CD4-positive, alpha-beta T cell (primary cell): ENCODE results near the gene DNMT3A. TPM values are rescaled to one million over a fixed set of nuclear protein-coding genes. Genes with fewer than 3 reads are reported as not detected.

Experiments
- ATAC-seq: fragments of 200-7000 bp; cut with Tn5 transposase; one replicate; pipeline ENCODE4 v1.10.0; 2022; ENCODE audit warnings: mild to moderate bottlenecking; ENCODE audit not compliant: poor library complexity
- CTCF ChIA-PET: fragments of 350-600 bp; sonication (Branson Sonifier 250); formaldehyde crosslinking; loops from one replicate; lab custom pipeline; 2021; ENCODE audit warnings: antibody characterized with exemption, inconsistent platforms; lab: Charles Lee
- POLR2A ChIA-PET: fragments of 350-600 bp; sonication (Branson Sonifier 250); formaldehyde crosslinking; loops from one replicate; lab custom pipeline; 2021; ENCODE audit warnings: antibody characterized with exemption, inconsistent platforms; lab: Charles Lee
- DNase-seq, 14 experiments: peaks; one replicate each; pipeline ENCODE4 v3.0.0-alpha.2; 2013 to 2020; ENCODE audit warnings: mixed read lengths in 2 of 14
- H3K27ac ChIP-seq, 2 donors: one replicate each; pipeline versions ENCODE4 v1.5.1 to v1.7.0; 2013; ENCODE audit warnings: low read length in 2 of 2, low read depth in 1 of 2, mild to moderate bottlenecking in 1 of 2
- H3K27me3 ChIP-seq, 2 experiments: 1 replicate in 1 of 2; 2 replicates in 1 of 2; pipeline versions ENCODE4 v1.6.1 to v1.7.0; 2013; ENCODE audit warnings: low read length in 2 of 2, control low read depth in 1 of 2, mild to moderate bottlenecking in 1 of 2, moderate library complexity in 1 of 2; ENCODE audit not compliant: insufficient read depth in 2 of 2, control insufficient read depth in 1 of 2
- H3K36me3 ChIP-seq: one replicate; pipeline ENCODE4 v1.6.1; 2013; ENCODE audit warnings: low read length, control low read depth; ENCODE audit not compliant: insufficient read depth
- H3K4me1 ChIP-seq: one replicate; pipeline ENCODE4 v1.6.1; 2013; ENCODE audit warnings: low read length, control low read depth; ENCODE audit not compliant: insufficient read depth
- H3K4me3 ChIP-seq: one replicate; pipeline ENCODE4 v1.5.1; 2013; ENCODE audit warnings: mild to moderate bottlenecking, low read length, moderate library complexity
- H3K9me3 ChIP-seq, 2 experiments: 1 replicate in 1 of 2; 2 replicates in 1 of 2; pipeline versions ENCODE4 v1.6.1 to v1.7.0; 2013; ENCODE audit warnings: low read length in 2 of 2, mild to moderate bottlenecking in 2 of 2, control low read depth in 1 of 2, moderate library complexity in 1 of 2; ENCODE audit not compliant: control insufficient read depth in 1 of 2, insufficient read depth in 1 of 2
- H3K27ac Mint-ChIP-seq: one replicate; pipeline ENCODE4 v1.8.0; 2020; ENCODE audit warnings: mixed read lengths
- H3K27me3 Mint-ChIP-seq: one replicate; pipeline ENCODE4 v1.8.0; 2021; ENCODE audit warnings: mixed read lengths
- H3K36me3 Mint-ChIP-seq: one replicate; pipeline ENCODE4 v1.8.0; 2021; ENCODE audit warnings: low read depth, mixed read lengths
- H3K4me1 Mint-ChIP-seq: one replicate; pipeline ENCODE4 v1.8.0; 2021; ENCODE audit warnings: low read depth, mixed read lengths
- H3K4me3 Mint-ChIP-seq: one replicate; pipeline ENCODE4 v1.8.0; 2020; ENCODE audit warnings: mild to moderate bottlenecking, mixed read lengths
- H3K9me3 Mint-ChIP-seq: one replicate; pipeline ENCODE4 v1.8.0; 2020; ENCODE audit warnings: mixed read lengths
- CTCF ChIP-seq: fragments of 200-600 bp; IDR thresholded peaks from one replicate; pipeline ENCODE4 v1.8.0; 2022; ENCODE audit warnings: antibody characterized with exemption, mild to moderate bottlenecking
- intact Hi-C, 2 experiments: fragments of 100-400 bp; cut with DNase I in 1 of 2; cut with micrococcal nuclease in 1 of 2; formaldehyde crosslinking; loops; one replicate each; pipeline versions ENCODE4 v1.15.1 to v1.9.0; 2023 to 2025; cut with DNase I, micrococcal nuclease
- total RNA-seq, 174 experiments: library from RNA in 2 of 174; stranded (reverse) in 2 of 174; gene quantifications; one replicate each; pipeline ENCODE4 v1.2.3 and lab custom pipeline; 2021 to 2026

The DNMT3A gene
- total RNA-seq, 2 experiments from 2014 or later, result 57.1 to 62.1 TPM

DNA sequence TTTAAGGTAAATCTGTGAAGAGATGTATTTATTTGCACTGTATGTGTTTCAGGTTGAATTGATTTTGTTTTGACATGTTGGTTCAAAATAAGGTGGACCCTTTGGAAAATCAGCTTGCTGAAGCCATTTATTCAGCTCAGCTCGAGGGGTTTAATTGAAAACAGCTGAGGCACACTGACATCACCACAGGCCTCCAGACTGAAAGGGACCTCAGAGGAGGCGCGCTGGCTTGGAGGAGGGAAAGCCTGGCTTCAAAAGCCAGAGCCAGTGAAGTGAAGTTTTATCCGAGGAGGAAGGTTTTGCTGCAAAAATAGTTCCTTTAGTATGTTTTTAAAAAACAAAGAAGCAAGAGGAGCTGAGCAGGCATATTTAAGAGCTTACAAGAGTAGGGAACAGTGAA lies 26.9 kb upstream of the DNMT3A start:
- Mint-ChIP-seq H3K4me3 (no peak overlapping the region), H3K36me3 (no peaks in the 10 kb centered on the region), H3K27me3 (no peaks in the 10 kb centered on the region), H3K4me1 (peaks cover 12% of the 10 kb centered on the region), H3K27ac (no peak overlapping the region), H3K9me3 (no peaks in the 10 kb centered on the region)
- H3K27me3 ChIP-seq, result no peaks in the 10 kb centered on the region
- intact Hi-C loops, result loop anchor here (10.0 kb wide), 1 partner anchor 394 kb away; the partner anchor contains the start of gene DNAJC27 (in 2 of the 2)
- H3K4me3 ChIP-seq, result no peak overlapping the region
- no peaks in the 10 kb centered on the region for H3K9me3 ChIP-seq
- CTCF ChIA-PET, result interaction anchor here (1.9 kb wide), 1 partner anchor 8 kb away, joined by 5 read pairs; no protein-coding TSS in a partner anchor
- no peak for TF ChIP-seq CTCF
- peaks cover 2% of the 10 kb centered on the region for H3K4me1 ChIP-seq
- H3K36me3 ChIP-seq, result no peaks in the 10 kb centered on the region
- POLR2A ChIA-PET, result no interaction called here
- no peak for DNase-seq
- H3K27ac ChIP-seq, result no peak overlapping the region
- ATAC-seq, result no peak

- Mint-ChIP-seq H3K27me3 (no peaks in the 10 kb centered on the region), H3K4me3 (no peak overlapping the region), H3K27ac (no peak overlapping the region), H3K36me3 (no peaks in the 10 kb centered on the region), H3K9me3 (no peaks in the 10 kb centered on the region), H3K4me1 (peaks cover 18% of the 10 kb centered on the region)
- no peaks in the 10 kb centered on the region for H3K9me3 ChIP-seq
- peaks cover 14% of the 10 kb centered on the region for H3K4me1 ChIP-seq
- CTCF ChIA-PET, result interaction anchor here (1.9 kb wide), 1 partner anchor 9 kb away, joined by 5 read pairs; no protein-coding TSS in a partner anchor
- ATAC-seq, result no peak
- H3K27me3 ChIP-seq, result no peaks in the 10 kb centered on the region
- H3K36me3 ChIP-seq, result no peaks in the 10 kb centered on the region
- intact Hi-C loops, result loop anchor here (10.0 kb wide), 1 partner anchor 392 kb away; the partner anchor contains the start of gene DNAJC27 (in 2 of the 2)
- H3K27ac ChIP-seq, result no peak overlapping the region
- DNase-seq, result no peak
- POLR2A ChIA-PET, result no interaction called here
- no peak overlapping the region for H3K4me3 ChIP-seq
- no peak for TF ChIP-seq CTCF
Measured at GRCh38 chr2:25367296-25367695, 25.6 kb upstream of the DNMT3A start.

DNA sequence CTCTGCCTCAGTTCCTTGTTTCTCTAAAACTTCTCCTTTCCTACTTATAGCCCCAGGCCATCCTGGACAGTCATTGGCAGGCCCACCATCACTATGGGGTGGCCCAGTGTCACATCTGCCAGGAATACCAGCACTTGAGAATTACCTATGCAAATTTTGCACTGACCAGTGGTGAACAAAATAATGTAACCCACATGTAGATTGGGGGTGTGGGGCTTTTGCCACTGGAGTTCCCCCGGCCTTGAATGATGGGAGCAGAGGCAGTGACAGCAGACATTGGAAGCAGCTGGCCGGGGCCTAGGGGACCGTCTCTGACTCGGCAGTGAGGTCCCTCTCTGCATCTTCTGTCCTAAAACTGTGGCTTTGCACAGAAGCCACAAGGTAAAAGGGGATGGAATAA lies 24.9 kb upstream of the DNMT3A start:
- Histone ChIP-seq H3K27me3 (no peaks in the 10 kb centered on the region), H3K4me3 (no peak overlapping the region), H3K4me1 (peaks cover 17% of the 10 kb centered on the region), H3K36me3 (no peaks in the 10 kb centered on the region), H3K27ac (no peak overlapping the region), H3K9me3 (no peaks in the 10 kb centered on the region)
- POLR2A ChIA-PET, result no interaction called here
- Mint-ChIP-seq H3K36me3 (no peaks in the 10 kb centered on the region), H3K4me1 (peaks cover 24% of the 10 kb centered on the region), H3K27me3 (no peaks in the 10 kb centered on the region), H3K9me3 (no peaks in the 10 kb centered on the region), H3K27ac (no peak overlapping the region), H3K4me3 (peak overlapping the region; percentile 48)
- DNase-seq (no peak), ATAC-seq (no peak)
- CTCF ChIA-PET, result interaction anchor here (2.7 kb wide), 1 partner anchor 10 kb away, joined by 12 read pairs; no protein-coding TSS in a partner anchor
- intact Hi-C loops, result loop anchor here (10.0 kb wide), 1 partner anchor 392 kb away; the partner anchor contains the start of gene DNAJC27 (in 2 of the 2)
- TF ChIP-seq CTCF, result no peak
